Neural cell (in vitro differentiated cells): Measurements from ENCODE around the gene CDK17. TPM values are rescaled to one million over a fixed set of nuclear protein-coding genes. Genes with fewer than 3 reads are reported as not detected.

Experiments
- H2AFZ ChIP-seq: fragments of 200-600, 300-800 bp; sonication (generic), shearing (Covaris generic); 2 replicates; pipeline ENCODE4 v1.6.0; 2014; ENCODE audit warnings: low read depth, mild to moderate bottlenecking, antibody characterized with exemption, low read length, moderate library complexity
- H3F3A ChIP-seq: fragments of 200-600 bp; shearing (Covaris generic); 2 replicates; pipeline ENCODE4 v1.6.1; 2016; ENCODE audit warnings: mild to moderate bottlenecking, moderate library complexity, mixed read lengths, antibody characterized with exemption, low read length; ENCODE audit not compliant: insufficient read depth, poor library complexity, severe bottlenecking
- H3K27ac ChIP-seq: fragments of 200-600, 300-800 bp; sonication (generic), shearing (Covaris generic); 2 replicates; pipeline ENCODE4 v1.5.1; 2014; ENCODE audit warnings: mild to moderate bottlenecking, low read length, moderate library complexity
- H3K27me3 ChIP-seq: fragments of 300-800, 200-600 bp; sonication (generic), shearing (Covaris generic); 2 replicates; pipeline ENCODE4 v1.6.0; 2014; ENCODE audit warnings: mild to moderate bottlenecking, low read depth, low read length, moderate library complexity; ENCODE audit not compliant: insufficient read depth
- H3K36me3 ChIP-seq: fragments of 300-800, 200-600 bp; sonication (generic), shearing (Covaris generic); 2 replicates; pipeline ENCODE4 v1.5.1; 2014; ENCODE audit warnings: mild to moderate bottlenecking, antibody characterized with exemption, low read length, moderate library complexity; ENCODE audit not compliant: insufficient read depth
- H3K4me2 ChIP-seq: fragments of 300-800, 200-600 bp; sonication (generic), shearing (Covaris generic); 2 replicates; pipeline ENCODE4 v1.6.0; 2014; ENCODE audit warnings: mild to moderate bottlenecking, low read length
- H3K4me3 ChIP-seq: fragments of 300-800, 200-600 bp; sonication (generic), shearing (Covaris generic); 2 replicates; pipeline ENCODE4 v1.5.1; 2014; ENCODE audit warnings: mild to moderate bottlenecking, low read length, moderate library complexity
- H3K79me2 ChIP-seq: fragments of 200-600 bp; shearing (Covaris generic); replicated peaks from 2 replicates; pipeline ENCODE4 v1.6.0; 2014; ENCODE audit warnings: mild to moderate bottlenecking, low read length, moderate library complexity; ENCODE audit not compliant: insufficient read depth
- H3K9ac ChIP-seq: fragments of 300-800, 200-600 bp; sonication (generic), shearing (Covaris generic); 2 replicates; pipeline ENCODE4 v1.6.1; 2016; ENCODE audit warnings: mild to moderate bottlenecking, low read length, mixed read lengths
- H3K9me2 ChIP-seq: fragments of 200-600 bp; shearing (Covaris generic); 2 replicates; pipeline ENCODE4 v1.6.1; 2016; ENCODE audit warnings: mild to moderate bottlenecking, low read length, mixed read lengths; ENCODE audit not compliant: insufficient read depth
- H3K9me3 ChIP-seq: fragments of 200-600, 300-800 bp; sonication (generic), shearing (Covaris generic); 2 replicates; pipeline ENCODE4 v1.6.1; 2016; ENCODE audit warnings: mild to moderate bottlenecking, mixed run types, low read length, moderate library complexity, mixed read lengths
- H4K20me1 ChIP-seq: fragments of 200-600 bp; shearing (Covaris generic); 2 replicates; pipeline ENCODE4 v1.6.1; 2016; ENCODE audit warnings: mild to moderate bottlenecking, mixed run types; ENCODE audit not compliant: insufficient read depth
- EP300 ChIP-seq: fragments of 450-650 bp; conservative IDR thresholded peaks from 2 replicates; pipeline ENCODE4 v1.6.1; 2014; ENCODE audit warnings: antibody characterized with exemption, mild to moderate bottlenecking, moderate library complexity; ENCODE audit not compliant: poor library complexity, severe bottlenecking
- EZH2 ChIP-seq: fragments of 200-600, 300-800 bp; shearing (Covaris generic), sonication (generic); IDR thresholded peaks from 2 replicates; pipeline ENCODE4 v1.6.1; 2014; ENCODE audit warnings: antibody characterized with exemption, low read length, borderline replicate concordance, mild to moderate bottlenecking; ENCODE audit not compliant: insufficient read depth, poor library complexity, severe bottlenecking
- MXI1 ChIP-seq: fragments of 450-650 bp; conservative IDR thresholded peaks from 2 replicates; pipeline ENCODE4 v1.6.1; 2014; ENCODE audit warnings: antibody characterized with exemption, mild to moderate bottlenecking; ENCODE audit not compliant: poor library complexity, severe bottlenecking
- POLR2AphosphoS5 ChIP-seq: IDR thresholded peaks from 2 replicates; pipeline ENCODE4 v1.6.1; 2012
- RAD21 ChIP-seq: fragments of 450-650 bp; conservative IDR thresholded peaks from 2 replicates; pipeline ENCODE4 v1.6.1; 2014; ENCODE audit warnings: antibody characterized with exemption, mild to moderate bottlenecking, moderate library complexity
- REST ChIP-seq: IDR thresholded peaks from 2 replicates; pipeline ENCODE4 v1.6.1; 2012; ENCODE audit warnings: borderline replicate concordance
- SMC3 ChIP-seq: fragments of 450-650 bp; conservative IDR thresholded peaks from 2 replicates; pipeline ENCODE4 v1.6.1; 2014; ENCODE audit warnings: antibody characterized with exemption, mild to moderate bottlenecking, moderate library complexity; ENCODE audit not compliant: poor library complexity
- TAF1 ChIP-seq: IDR thresholded peaks from 2 replicates; pipeline ENCODE4 v1.6.1; 2012; ENCODE audit warnings: low read depth
- polyA plus RNA-seq: library from polyadenylated mRNA; depleted of rRNA; stranded (reverse); fragments of >200 nt; gene quantifications from 2 replicates; pipeline ENCODE4 v1.2.3, GENCODE V29; 2014
- TF ChIP-seq, protein P1 (sequence below): fragments of 450-650 bp; IDR thresholded peaks from 2 replicates; pipeline ENCODE4 v1.5.1; 2014; ENCODE audit warnings: antibody characterized with exemption, mild to moderate bottlenecking, moderate library complexity; ENCODE audit not compliant: poor library complexity, severe bottlenecking

The CDK17 gene
- polyA plus RNA-seq, 1 donor from 2014 or later: 119 TPM

DNA sequence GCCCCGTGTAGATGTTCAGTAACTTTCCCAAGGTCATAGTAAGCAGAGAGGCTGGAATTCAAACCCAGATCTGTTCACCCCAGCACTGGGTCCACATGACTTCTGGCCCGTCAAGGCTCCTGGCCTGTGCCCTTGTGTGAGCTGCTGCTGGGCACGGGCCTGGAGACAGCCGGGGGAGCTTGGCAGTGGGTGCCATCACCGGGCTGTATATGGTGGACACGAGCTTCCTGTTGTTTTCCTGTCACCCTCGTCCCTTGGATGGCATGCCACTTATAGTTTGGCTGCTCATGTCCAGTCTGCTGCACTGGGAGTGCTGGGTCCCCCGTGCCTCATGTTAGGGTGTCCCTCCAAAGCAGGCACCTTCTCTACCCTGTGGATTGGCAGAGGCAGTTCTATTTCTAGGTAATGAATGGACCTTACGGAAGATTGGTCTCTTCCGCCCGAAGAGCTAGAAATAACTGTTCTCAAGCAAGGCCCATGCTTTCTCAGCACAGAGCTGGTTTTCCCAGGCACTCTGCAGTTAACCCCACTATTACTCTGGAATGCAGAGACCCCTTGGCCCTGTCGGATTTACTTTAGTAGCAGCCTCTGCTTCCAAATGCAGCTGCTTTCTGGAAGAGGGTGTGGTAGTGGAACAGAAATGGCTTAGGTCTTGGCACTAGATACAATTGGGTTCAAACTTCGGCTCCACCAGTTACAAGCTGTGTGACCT lies 161.7 kb downstream of the CDK17 start:
- Histone ChIP-seq H3K9ac (no peak overlapping the region), H3K27ac (no peak overlapping the region), H3F3A (no peaks in the 10 kb centered on the region), H3K9me3 (no peaks in the 10 kb centered on the region), H3K4me3 (no peak overlapping the region), H3K4me2 (no peak overlapping the region), H3K36me3 (no peaks in the 10 kb centered on the region), H3K27me3 (no peaks in the 10 kb centered on the region), H4K20me1 (no peaks in the 10 kb centered on the region), H2AFZ (no peak overlapping the region), H3K9me2 (no peaks in the 10 kb centered on the region), H3K79me2 (no peaks in the 10 kb centered on the region)
- TF ChIP-seq TAF1 (no peak), POLR2AphosphoS5 (no peak), REST (no peak), EZH2 (no peak), RAD21 (no peak), MXI1 (no peak), SMC3 (no peak), EP300 (no peak)
- TF ChIP-seq, protein P1, sequence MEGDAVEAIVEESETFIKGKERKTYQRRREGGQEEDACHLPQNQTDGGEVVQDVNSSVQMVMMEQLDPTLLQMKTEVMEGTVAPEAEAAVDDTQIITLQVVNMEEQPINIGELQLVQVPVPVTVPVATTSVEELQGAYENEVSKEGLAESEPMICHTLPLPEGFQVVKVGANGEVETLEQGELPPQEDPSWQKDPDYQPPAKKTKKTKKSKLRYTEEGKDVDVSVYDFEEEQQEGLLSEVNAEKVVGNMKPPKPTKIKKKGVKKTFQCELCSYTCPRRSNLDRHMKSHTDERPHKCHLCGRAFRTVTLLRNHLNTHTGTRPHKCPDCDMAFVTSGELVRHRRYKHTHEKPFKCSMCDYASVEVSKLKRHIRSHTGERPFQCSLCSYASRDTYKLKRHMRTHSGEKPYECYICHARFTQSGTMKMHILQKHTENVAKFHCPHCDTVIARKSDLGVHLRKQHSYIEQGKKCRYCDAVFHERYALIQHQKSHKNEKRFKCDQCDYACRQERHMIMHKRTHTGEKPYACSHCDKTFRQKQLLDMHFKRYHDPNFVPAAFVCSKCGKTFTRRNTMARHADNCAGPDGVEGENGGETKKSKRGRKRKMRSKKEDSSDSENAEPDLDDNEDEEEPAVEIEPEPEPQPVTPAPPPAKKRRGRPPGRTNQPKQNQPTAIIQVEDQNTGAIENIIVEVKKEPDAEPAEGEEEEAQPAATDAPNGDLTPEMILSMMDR: no peak

DNA sequence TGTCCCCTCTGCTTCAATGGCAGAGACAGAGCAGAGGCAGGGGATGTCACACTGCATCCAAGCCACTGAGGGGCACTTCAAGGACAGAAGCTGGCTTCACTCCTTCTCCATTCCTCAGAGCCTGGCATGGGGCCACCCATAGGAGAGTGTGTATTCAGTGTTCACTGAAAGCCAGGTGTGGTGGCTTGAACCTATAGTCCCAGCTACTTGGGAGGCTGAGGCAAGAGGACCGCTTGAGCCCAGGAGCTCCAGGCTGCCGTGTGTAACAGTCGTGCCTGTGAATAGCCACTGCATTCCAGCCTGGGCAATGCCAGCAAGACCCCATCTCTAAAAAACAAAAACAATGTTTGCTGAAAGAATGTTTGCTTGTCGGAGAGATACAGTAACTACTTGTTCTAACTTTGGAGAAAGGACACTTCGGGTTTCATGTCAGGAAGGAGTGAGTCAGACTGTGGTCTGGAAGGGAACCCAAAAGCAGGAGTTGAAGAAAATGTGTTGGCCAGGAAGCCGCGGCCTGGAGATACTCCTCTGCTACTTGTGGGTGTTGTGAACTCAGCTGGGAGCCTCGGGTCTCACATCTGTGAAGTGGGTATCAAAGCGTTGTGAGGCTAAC lies 162.7 kb downstream of the CDK17 start:
- no peak overlapping the region for H3K27ac ChIP-seq
- no peak overlapping the region for H2AFZ ChIP-seq
- no peaks in the 10 kb centered on the region for H3K36me3 ChIP-seq
- H4K20me1 ChIP-seq: no peaks in the 10 kb centered on the region
- H3K9me3 ChIP-seq: no peaks in the 10 kb centered on the region
- TF ChIP-seq MXI1: no peak
- TF ChIP-seq EP300: no peak
- TF ChIP-seq, protein P1: no peak
- no peak for TF ChIP-seq SMC3
- no peak for TF ChIP-seq POLR2AphosphoS5
- no peak for TF ChIP-seq TAF1
- no peak for TF ChIP-seq EZH2
- TF ChIP-seq REST: no peak
- TF ChIP-seq RAD21: no peak
- no peaks in the 10 kb centered on the region for H3K9me2 ChIP-seq
- no peaks in the 10 kb centered on the region for H3F3A ChIP-seq
- H3K79me2 ChIP-seq: no peaks in the 10 kb centered on the region
- H3K4me2 ChIP-seq: no peak overlapping the region
- no peaks in the 10 kb centered on the region for H3K27me3 ChIP-seq
- H3K4me3 ChIP-seq: no peak overlapping the region
- H3K9ac ChIP-seq: no peak overlapping the region
